GM21737 (cell line): ENCODE data around the gene RPRD1B.

Source experiments
- ATAC-seq: cut with Tn5 transposase; IDR thresholded peaks from one replicate; pipeline ENCODE4 v1.9.1; 2021; ENCODE audit warnings: mild to moderate bottlenecking, moderate library complexity; ENCODE audit not compliant: unreplicated experiment

RPRD1B gene

DNA sequence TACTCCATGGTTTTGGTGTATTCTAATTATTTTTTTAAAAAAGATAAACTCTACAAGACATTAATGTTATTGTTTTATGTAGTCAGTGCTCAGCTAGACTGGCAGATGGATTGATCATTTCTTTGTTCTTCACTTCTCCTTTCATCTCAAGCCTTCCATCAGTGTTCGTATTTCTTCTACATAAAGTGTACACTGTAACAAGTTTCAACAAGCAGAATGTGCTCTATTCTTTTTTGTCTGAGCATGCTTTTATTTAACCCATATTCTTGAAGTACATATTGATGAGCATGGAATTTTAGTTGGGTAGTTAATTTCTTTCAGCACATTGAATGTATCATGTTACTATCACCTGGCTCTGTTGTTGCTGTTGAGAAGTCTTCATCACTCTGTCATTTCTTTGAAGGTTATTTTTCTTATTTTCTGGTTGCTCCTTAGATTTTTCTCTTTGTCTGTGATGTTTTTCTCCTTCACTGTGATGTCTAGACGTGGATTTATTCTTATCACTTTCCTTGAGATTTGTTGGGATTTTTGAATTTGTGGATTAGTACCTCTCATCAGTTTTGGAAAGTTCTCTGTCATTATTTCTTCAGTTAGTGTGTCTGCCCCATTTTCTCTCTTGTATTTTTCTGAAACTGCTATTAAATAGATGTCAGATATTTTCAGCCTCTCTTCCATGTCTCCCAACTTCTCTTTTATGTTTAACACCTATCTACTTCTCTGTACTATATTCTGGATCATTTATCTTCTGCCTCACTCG lies 83.0 kb downstream of the RPRD1B start:
- no peak for ATAC-seq

DNA sequence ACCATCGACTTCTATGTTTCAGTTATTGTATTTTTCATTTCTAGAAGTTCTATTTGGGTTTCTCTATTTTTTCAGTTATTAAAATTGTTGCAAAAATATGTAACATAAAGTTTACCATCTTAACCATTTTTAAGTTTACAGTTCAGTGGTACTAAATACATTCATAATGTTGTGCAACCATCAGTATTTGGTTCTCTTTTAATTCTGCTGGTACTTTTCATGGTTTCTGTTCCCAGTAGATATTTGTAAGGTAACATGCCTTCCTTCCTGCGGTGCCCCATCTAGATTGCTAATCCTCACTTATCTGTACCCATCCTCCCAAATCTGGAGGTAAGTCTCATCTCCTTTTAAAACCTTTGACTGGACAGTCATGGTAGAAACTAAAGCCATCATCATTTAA lies 83.7 kb downstream of the RPRD1B start:
- no peak for ATAC-seq

DNA sequence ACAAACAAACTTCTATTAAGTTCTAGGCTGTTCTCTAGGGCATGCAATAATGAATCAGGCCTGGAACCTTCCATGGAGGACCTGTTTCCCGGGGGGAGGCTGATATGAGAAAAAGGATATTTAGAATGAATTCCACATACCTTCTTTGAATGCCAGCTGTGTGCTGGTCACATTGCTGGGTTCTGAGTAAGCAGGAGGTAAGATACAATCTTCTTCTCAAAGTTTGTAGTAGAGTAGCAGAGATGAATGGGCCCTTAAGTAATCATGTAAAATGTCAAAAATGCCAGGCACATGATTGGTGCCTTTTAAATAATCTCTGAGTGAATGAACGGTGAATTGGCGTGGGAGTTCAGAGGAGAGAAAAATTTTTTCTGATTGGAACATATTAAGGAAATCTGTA lies 84.1 kb downstream of the RPRD1B start:
- ATAC-seq = no peak

DNA sequence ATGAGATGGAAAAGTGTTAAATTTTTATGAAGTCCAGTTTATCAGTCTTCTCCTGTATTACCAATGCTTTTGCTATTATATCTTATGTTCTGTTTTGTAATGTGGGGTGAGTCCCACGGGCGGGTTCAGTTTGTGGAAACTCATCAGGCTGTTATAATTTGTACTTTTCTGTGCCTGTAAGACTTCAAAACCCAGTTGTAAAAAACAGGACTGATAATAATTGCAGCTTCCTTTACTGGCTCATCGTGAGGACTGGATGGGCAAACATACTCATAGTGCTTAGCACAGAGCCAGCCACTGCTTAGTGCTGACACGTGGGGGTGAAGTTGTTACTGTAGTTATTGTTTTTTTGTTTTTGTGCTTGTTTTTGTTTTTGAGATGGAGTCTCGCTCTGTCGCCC lies 85.9 kb downstream of the RPRD1B start:
- no peak for ATAC-seq

DNA sequence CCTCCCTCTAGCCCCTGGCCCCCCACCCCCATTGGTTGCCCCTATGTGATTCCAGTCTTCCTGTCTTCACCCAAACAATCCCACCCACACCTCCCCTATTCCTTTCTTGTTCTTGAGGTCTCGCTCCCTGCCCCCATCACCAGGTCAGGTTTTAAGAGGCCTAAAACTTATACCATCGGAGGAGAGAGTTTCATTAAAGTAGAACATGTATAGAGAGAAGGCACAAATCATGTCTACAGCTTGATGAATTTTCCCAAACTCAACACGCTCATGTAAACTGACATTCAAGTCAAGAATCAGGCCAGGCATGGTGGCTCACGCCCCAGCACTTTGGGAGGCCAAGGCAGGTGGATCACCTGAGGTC lies 87.1 kb downstream of the RPRD1B start:
- ATAC-seq = no peak

DNA sequence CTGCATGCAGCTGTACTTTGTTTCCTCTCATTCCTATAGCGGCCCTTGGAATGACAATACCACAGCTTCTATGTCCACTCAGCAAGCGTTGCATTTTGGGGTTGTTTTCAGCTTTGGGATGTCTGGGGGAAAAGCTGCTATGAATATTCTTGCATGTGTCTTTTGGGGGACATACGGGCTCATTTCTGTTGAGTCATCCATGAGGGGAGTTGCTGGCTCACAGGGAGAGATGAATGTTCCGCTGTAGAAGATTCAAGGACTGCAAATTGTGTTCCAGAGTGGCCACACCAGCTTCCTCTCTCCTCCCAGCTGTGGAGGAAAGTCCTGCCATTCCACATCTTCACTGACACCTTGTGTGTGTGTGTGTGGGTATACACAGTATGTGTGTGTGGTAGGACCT lies 88.2 kb downstream of the RPRD1B start:
- no peak for ATAC-seq

DNA sequence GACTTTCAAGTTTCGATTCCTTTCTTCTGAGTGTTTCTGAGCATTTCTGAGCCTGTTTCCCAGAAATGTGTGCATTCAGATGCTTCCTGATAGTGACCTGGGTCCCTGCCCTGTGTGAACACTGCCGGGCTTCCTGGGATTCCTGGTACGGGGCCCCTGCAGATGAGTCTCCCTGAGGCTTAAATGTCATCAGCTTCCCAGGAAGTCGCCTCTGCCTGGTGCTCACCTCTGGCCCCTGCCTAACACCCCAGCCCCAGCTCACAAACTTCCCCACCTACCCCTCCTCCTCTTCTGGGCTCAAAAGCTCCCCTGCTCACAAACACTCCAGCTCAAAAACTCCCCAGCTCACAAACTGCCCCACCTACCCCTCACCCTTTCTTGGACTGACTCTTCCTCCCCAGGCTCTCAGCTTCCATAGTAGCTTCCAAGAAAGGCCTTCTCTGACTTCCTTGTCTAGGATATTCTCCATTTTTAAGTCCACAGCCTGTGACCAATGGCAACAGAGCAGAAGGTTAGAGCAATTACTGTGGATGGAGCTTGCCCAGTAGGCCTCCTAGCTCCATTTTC lies 89.6 kb downstream of the RPRD1B start:
- no peak for ATAC-seq

DNA sequence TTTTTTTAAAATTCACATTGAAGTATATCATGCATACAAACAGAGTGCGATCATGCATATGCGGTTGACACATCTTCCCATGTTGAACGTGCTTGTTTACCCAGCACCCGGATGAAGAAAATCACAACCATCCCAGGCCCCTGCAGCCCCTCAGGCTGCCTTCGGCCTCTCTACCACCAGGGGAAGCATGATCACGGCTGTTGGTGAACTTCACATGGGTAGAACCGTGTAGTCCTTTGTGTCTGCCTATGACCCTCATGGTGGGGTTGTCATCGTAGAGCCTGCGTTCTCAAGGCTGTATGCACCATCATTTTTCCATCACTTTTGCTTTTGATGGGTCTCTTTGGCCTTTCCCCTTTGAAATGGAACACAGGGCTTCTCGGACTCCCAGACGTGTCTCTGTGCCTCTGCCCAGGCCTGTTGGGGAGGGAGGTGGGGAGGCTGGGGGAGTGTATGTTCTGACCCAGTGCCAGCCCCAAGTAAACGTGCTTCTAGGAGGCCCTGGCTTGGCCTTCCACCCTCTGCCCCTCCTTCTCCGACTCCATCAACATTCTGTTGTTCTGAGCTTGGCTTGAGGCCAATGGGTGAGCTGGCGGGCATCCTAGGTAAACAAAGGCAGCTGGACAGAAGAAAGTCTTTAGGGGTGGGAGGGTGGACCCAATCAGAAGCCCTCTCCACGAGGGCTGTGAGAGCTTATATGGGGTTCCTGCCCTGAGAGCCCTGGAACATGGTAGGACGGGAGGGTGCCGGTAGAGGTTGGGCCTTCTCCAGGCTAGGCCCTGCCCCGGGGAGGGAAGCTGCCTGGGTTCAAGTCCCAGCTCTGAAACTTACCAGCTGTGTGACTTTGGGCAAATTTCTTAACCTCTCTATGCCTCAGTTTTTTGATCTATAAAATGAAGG lies 91.9 kb downstream of the RPRD1B start:
- no peak for ATAC-seq

DNA sequence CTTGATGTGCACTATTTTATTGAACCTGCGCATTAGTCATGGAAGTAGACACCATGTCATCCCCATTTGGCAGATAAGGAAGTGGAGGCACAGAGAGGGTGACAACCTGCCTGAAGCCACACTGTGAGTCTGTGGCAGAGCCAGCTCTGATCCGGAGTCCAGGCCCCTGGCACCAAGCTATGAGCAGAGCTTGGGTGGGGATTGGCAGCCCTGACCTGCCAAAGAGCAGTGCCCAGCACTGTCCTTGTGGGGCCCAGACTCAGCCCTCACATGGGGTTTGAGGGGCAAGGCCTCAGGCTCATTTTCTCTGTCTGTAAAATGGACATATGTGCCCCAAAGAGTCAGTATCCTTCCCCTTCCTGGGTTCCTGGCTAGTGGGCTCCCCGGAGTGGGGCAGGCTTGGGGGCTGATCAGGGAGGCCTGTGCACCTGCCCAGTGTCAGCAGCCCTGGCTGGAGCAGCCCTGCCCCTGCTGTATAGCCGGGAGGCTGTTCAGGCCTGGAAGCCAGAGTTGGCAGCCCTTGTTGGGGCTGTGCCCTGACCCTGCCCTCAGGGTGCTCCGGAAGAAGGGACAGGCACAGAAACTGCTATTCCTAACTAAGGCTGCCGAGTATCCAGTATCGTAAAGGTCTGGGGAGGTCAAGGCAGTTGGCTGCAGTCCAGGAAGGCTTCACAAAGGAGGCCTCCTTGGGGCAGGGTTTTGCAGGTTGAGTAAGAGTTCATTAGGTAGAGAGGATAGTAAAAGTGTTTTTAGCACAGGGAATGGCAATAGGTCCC lies 92.8 kb downstream of the RPRD1B start:
- no peak for ATAC-seq

DNA sequence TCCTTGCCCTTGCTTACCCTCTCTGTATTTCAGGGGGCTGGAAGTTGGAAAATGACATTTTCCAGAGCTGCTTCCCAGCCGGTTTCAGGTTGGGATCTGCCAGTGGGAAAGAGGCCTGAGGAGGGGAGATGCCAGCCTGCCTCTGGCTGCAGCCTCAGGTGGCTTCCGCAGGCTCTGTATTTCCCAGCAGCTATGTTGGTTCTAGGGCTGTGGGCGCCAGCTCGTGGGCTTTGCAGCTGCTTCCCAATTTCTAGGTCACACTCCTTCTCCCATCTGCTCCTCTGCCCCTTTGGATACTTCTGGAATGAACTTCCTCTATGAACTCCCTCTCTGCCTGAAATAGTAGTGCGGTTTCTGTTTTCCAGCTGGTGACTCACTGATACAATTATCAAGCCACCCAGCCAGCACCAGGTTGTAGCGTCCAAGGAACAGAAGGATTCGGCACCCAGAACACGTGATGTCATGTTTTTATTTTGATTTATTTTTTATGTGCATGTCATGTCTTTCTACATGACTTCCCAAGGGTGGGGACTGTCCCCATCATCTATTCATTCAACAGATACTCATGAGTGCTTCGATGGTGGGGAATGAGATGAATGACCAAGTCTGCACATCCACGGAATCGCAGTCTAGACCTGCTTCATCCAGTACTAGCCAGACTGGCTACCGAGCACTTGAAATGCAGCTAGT lies 93.5 kb downstream of the RPRD1B start:
- ATAC-seq = no peak

DNA sequence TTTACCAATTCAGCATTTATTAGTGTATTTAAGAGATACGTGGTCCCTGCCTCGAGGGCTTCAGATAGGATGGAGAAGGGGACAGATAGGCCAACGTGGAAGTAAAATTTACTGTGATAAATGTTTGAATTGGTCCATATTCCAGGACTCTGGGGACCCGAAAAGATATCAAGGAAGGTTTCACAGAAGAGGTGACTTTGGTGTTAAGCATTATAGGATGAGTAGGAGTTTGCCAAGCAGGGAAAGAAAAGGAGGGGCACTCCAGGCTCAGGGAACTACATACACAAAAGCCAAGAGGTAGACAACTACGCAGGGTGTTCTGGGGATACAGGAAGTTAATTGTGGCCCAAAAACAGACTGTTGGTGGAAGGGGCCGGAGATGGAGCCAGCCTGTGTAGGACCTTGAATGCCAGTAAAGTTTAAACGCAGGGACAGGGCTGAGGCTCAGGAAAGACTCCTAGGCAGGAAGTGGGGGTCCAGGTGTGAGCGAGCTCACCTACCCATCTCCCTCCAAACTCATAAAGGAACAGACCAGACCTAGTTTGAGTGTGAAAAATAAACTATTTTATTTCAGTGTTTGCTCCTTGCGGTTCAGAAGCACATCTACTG lies 94.5 kb downstream of the RPRD1B start:
- no peak for ATAC-seq

DNA sequence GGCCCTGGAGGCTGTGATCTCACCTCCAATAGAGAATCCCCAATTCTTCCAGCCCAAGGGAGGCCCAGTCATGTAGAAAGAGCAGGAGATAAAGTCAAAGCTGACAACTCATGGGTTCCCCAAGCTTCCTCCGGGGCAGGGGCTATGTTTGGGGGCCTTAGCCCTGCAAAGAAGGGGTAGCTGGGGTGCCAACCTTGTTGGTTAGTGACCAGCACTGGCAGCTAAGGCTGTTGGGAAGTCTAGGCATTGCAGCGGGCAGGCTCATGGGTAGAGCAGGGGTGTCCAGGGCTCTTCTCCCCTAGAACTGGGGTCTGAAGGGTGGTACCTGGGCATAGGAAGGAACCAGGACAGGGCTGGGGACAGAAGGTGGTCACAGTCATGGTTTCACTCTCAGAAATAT lies 95.1 kb downstream of the RPRD1B start:
- ATAC-seq = no peak

DNA sequence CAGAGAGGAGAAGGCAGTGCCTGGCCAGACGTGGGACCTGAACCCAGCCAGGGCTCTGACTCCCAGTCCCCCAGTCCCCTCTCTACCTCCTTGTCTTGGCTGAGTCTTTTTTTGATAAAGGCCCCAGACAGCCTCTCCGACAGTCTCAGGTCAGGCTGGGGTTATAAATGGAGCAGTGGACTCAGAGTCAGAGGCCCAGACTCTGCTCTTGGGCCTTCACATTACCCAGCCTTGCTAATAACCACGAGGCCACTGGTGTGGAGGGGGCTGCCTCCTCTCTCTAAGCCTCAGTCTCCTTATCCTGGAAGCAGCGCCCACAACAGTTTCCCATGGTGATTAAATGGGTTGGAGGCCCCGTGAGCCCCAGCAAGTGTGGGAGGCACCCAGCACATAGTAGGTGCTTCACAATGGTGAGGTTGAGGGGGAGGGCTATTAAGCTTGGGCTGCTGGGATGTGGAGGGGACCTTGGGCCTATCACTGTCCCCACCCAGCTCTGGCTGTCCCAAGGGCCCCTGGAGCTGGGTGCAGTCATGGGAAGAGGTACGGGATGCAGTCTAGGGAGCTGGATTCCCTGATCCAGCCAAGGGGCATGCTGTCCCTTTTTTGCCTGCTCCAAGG lies 95.8 kb downstream of the RPRD1B start:
- ATAC-seq = no peak

DNA sequence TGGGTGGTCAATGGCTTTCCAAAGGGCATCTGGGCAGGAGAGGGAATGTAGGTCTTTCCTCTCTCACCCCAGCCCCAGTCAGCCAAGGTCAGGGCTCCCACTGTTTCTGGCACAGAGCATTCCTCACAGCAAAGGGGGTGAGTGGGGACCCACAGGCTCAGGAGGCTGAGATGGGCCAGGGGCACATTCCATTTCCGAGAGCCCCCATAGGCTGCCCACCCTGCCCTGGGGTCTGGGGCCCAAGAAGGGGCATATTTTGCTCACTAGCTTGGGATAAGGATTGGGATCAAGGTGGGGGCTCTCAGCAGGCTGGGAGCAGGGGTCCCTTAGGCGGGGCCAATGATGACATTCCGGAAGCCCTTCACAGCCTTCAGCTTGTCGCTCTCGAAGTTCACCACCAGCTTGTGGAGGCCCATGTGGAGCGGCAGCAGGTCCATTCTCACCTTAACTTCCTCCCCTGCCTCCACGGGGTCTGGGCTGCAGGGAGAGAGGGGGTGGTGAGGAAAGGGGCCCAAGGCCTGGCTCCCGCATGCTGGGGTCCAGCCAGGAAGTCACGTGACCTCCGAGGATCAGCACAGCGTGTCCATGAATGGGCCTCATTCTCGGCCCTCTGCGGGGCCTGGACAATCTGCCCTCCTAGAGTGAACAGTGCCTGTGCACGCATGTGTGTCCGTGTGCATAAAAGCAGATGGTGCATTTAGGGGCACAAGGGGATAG lies 96.5 kb downstream of the RPRD1B start:
- no peak for ATAC-seq

DNA sequence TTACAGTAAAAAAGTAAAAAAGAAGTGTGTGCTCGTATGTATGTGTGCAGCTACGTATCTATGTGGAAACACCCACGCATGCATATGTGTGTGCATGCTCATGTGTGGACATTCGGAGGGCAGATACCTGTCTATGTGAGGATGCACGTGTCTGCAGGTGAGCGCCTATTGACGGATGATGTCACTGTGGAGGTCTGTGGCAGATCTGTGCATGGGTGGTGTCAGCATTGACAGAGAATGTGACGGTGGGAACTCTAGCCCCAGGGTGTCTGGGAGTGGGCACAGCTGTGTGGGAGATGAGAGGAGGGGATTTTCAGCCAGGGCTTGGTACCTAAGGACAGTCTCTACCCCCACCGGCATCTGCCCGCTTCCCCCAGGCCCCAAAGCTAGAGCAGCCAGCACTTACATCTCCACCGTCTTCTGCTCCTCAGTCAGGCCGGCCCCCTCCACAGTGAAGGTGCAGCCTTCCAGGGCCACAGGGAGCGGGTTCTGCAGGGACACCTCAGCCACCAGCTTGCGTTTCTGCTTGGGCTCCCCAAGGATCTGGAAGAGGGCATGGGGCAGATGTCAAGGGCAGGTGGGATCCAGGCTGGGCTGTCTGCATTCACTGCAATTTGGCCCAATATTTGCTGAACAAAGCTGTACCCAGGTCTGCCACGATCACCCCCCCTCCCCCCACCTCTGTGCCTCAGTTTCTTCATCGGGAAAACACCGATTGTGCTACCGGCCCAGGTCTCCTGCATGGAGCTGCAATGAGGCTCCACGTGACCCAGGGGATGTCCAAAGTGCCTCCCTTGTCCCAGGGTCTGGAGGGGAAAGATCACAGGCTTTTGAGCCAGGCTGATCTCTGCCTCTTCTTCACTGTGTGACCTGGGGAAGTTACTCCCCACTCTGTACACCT lies 97.4 kb downstream of the RPRD1B start:
- no peak for ATAC-seq

DNA sequence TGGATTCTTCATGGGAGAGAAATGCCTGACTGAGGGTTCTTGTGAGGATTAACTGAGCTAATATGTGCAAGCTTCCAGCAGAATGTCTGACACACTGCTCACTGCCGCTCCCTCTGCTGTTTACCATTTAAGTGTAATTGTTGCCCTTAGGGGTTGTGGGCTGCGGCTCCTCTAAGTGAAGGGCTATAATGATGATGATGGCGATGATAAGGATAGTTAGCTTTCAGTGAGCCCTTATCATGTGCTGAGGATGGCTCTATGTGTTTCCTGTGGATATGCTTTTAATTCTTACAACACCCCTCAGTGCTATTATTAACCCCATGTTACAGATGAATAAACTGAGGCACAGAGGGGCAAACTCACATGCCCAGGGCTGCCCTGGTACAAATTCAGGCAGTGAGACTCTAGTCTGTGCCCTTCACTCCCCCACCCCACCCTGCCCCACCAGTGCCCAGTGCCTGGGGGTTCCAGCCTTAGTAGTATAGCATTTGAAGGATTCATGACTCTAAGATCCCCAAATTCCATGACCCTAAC lies 98.1 kb downstream of the RPRD1B start:
- no peak for ATAC-seq

DNA sequence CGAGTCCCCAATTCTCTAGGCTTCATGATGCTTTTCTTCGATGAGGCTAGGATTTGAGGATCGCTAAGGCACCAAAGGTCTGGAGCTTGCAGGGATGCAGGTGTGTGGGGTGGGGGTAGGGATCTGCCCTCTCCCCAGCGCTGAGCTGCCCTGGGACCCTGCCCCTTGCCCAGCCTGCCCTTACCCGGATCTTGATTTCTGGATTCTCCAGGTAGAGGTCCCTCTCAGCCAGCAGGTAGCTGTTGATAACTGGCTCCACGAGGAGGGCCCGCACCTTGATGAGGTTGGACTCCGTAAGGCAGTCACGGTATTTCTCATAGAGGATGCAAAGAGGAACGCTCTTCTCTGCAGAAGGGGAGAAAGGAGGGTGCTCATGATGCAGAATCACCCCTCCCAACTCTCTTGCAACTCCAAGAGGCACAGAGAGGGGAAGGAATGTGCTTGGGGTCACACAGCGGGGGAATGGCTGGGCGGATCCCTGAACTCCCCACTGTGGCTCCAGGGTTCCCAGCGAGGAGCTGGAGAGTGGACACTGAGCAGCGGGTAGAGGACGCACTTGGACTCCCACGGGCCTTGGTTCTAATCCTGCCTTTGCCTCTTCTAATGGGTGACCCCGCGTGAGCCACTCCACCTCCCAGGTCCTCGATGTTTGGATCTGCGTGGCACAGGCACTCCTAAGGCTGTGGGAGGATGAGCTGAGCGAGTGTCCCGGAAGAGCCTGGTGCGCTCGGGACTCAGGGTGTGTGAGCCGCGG lies 98.8 kb downstream of the RPRD1B start:
- ATAC-seq = no peak
